ENCODE data around the gene TUBB2A.
"Not testable (repeated sequence)": the region's sequence is repeated elsewhere in the genome, so short reads cannot be mapped to it uniquely, and the experiment has no call there.

Gene TUBB2A

DNA sequence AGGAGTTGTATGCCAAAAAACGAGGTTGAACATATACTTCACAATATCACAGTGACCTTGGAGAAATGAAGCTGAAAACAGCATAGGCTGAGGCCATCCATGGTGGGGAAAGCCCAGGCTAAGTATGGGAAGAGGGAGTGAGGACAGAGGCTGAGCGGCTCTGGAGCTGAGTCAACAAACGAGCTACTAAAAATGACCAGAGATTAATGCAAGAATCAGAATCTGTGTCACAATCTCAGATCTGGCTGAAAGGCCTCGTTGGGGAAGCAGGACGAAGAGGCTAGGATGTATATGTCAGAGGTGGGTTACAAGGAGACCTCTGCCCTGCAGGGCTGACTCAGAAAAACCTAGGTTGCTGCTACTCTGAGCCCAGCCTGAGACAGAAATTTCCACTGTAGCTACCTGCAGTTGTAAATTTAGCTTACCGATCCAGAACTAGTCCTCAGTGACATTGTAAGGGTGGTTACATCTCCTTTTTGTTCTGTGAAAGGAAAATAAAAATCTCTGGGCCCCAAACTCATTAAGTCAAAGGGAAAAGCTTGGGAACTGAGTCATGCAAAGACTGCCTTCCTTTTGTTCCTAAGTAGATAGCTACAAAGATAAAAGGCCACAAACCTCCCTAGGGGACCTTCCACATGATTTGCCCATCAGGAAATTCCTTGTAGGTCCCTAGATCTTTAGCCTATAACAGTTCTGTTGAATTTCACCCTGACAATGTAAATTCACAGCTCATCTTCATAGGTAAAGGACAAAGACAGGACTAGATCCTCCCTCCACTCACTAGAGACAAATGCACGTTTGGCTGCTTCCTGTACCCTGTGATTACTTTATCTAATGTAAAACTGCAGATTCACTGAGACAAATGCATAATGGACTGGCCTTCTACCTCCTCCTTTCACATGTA is 8.5 kb upstream of the TUBB2A start:
- TF ChIP-seq, protein P1, sequence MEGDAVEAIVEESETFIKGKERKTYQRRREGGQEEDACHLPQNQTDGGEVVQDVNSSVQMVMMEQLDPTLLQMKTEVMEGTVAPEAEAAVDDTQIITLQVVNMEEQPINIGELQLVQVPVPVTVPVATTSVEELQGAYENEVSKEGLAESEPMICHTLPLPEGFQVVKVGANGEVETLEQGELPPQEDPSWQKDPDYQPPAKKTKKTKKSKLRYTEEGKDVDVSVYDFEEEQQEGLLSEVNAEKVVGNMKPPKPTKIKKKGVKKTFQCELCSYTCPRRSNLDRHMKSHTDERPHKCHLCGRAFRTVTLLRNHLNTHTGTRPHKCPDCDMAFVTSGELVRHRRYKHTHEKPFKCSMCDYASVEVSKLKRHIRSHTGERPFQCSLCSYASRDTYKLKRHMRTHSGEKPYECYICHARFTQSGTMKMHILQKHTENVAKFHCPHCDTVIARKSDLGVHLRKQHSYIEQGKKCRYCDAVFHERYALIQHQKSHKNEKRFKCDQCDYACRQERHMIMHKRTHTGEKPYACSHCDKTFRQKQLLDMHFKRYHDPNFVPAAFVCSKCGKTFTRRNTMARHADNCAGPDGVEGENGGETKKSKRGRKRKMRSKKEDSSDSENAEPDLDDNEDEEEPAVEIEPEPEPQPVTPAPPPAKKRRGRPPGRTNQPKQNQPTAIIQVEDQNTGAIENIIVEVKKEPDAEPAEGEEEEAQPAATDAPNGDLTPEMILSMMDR (conservative IDR thresholded peaks at IDR 0.05; ENCODE audit: low read depth, low read length) = no peak
- DNase-seq (ENCODE audit: low read depth) = peak; percentile 64
- H3K4me3 ChIP-seq (ENCODE audit: low read depth, low read length) = no peak overlapping the region

GRCh38 chr6:3164388-3164787 is 7.0 kb upstream of the TUBB2A start:
- no peak for DNase-seq (ENCODE audit: low read depth)
- H3K4me3 ChIP-seq (ENCODE audit: low read depth, low read length) = no peak overlapping the region
- TF ChIP-seq, protein P1 (conservative IDR thresholded peaks at IDR 0.05; ENCODE audit: low read depth, low read length) = no peak

DNA sequence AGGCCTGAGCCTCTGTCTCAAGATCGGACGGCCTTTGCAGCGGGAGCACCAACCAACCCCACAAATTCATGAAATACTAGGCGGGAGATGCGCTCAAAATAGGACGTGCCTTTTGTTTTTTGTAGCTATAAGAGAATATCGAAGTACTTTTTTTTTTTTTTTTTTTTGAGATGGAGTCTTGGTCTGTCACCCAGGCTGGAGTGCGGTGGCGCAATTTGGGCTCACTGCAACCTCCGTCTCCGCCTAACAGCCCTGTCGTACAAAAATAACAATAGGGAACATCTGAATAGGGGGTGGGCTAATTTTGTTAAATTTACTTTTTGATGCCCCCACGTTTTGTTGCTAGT is 5.9 kb upstream of the TUBB2A start:
- peak; percentile 43 for DNase-seq (ENCODE audit: low read depth)
- TF ChIP-seq, protein P1 (conservative IDR thresholded peaks at IDR 0.05; ENCODE audit: low read depth, low read length) = no peak
- peak overlapping the region; percentile 70 for H3K4me3 ChIP-seq (ENCODE audit: low read depth, low read length)

GRCh38 chr6:3162565-3163247 is 5.4 kb upstream of the TUBB2A start:
- H3K4me3 ChIP-seq (ENCODE audit: low read depth, low read length) = peak overlapping the region; percentile 70
- TF ChIP-seq, protein P1 (conservative IDR thresholded peaks at IDR 0.05; ENCODE audit: low read depth, low read length) = peak; percentile 31
- peak; percentile 79 for DNase-seq (ENCODE audit: low read depth)

GRCh38 chr6:3162067-3162497 is 4.7 kb upstream of the TUBB2A start:
- TF ChIP-seq, protein P1 (conservative IDR thresholded peaks at IDR 0.05; ENCODE audit: low read depth, low read length) = no peak
- peak; percentile 40 for DNase-seq (ENCODE audit: low read depth)
- H3K4me3 ChIP-seq (ENCODE audit: low read depth, low read length) = peak overlapping the region; percentile 70

- TF ChIP-seq, protein P1 (conservative IDR thresholded peaks at IDR 0.05; ENCODE audit: low read depth, low read length) = no peak
- DNase-seq (ENCODE audit: low read depth) = no peak
- no peak overlapping the region for H3K4me3 ChIP-seq (ENCODE audit: low read depth, low read length)
These were observed 2.7 kb upstream of the TUBB2A start for GRCh38 chr6:3159805-3160781.

DNA sequence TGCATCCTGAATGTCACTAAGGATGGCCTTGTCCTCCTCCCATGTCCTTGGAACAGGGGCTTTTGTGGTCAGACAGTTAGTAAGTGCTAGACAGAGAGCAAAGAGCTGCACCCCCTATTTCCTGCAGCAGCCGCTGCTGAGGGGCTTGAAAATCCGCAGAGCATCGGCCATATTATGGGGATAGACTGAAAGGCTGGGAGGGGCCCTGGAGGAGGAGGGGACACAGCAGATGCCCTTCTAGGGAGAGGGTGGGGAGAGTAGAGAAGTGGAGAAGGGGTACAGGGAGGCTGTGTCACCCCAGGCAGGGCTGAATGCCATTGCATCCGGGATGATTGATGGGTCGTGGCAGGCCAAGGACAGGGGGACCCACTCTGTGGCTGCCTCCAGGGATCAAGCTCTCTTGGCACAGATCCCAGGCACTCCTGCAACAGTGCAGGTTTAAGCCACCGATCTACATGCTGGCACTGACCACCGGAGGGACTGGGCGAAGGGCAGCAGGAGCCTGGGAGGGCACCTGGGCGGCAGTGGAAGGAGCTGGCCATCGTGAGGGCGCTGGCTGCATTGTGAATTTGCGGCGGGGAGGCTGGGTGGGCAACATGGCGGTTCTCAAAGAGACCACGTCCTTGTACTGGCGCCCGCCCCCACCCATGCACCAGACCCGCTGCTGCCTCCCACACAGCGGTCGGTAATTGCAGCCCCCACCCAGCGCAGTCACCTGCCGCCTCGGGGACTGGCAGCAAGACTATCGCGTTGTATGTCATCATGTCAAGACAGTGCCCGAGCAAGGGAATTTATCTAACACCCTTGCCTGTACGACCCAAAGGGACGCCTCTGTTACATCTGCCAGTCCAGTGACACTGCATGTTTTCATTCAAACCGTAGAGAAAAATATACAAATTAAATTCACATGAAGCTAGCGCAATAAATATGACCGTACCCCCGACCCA is 887 bp downstream of the TUBB2A start:
- not testable (repeated sequence) for DNase-seq (ENCODE audit: low read depth)
- H3K4me3 ChIP-seq (ENCODE audit: low read depth, low read length) = peak overlapping the region; percentile 83

GRCh38 chr6:3155416-3155815 is 1.9 kb downstream of the TUBB2A start:
- DNase-seq (ENCODE audit: low read depth); H3K4me3 ChIP-seq (ENCODE audit: low read depth, low read length): not testable (repeated sequence)

Measured in choroid plexus epithelial cell (primary cell).